Trophoblast cell (in vitro differentiated cells and primary cell): ENCODE data around the gene FAS.

Experiments
- DNase-seq, 2 donors: peaks; one replicate each; pipeline ENCODE4 v3.0.0-alpha.2; 2016
- H2AFZ ChIP-seq: 2 replicates; pipeline ENCODE4 v1.6.1; 2013; ENCODE audit warnings: low read length, moderate library complexity, mild to moderate bottlenecking; ENCODE audit not compliant: insufficient read depth, poor library complexity
- H2AK5ac ChIP-seq: 2 replicates; pipeline ENCODE4 v1.6.1; 2013; ENCODE audit warnings: mild to moderate bottlenecking, low read length
- H2BK120ac ChIP-seq: 2 replicates; pipeline ENCODE4 v1.6.1; 2013; ENCODE audit warnings: low read length, mild to moderate bottlenecking, moderate library complexity; ENCODE audit not compliant: insufficient read depth, poor library complexity
- H2BK12ac ChIP-seq: 2 replicates; pipeline ENCODE4 v1.6.1; 2013; ENCODE audit warnings: mild to moderate bottlenecking, low read length, moderate library complexity
- H2BK5ac ChIP-seq: 2 replicates; pipeline ENCODE4 v1.6.1; 2013; ENCODE audit warnings: low read length, low read depth, moderate library complexity, mild to moderate bottlenecking; ENCODE audit not compliant: poor library complexity
- H3K14ac ChIP-seq: 2 replicates; pipeline ENCODE4 v1.6.1; 2013; ENCODE audit warnings: mild to moderate bottlenecking, low read length
- H3K18ac ChIP-seq: 2 replicates; pipeline ENCODE4 v1.6.1; 2013; ENCODE audit warnings: mild to moderate bottlenecking, low read length
- H3K23ac ChIP-seq: 2 replicates; pipeline ENCODE4 v1.6.1; 2013; ENCODE audit warnings: low read length
- H3K27ac ChIP-seq: 2 replicates; pipeline ENCODE4 v1.5.1; 2013; ENCODE audit warnings: low read depth, mild to moderate bottlenecking, inconsistent platforms, low read length, moderate library complexity
- H3K27me3 ChIP-seq: 2 replicates; pipeline ENCODE4 v1.6.1; 2013; ENCODE audit warnings: inconsistent platforms, mild to moderate bottlenecking, low read length, moderate library complexity; ENCODE audit not compliant: insufficient read depth
- H3K36me3 ChIP-seq, 2 experiments: 1 replicate in 1 of 2; 2 replicates in 1 of 2; pipeline ENCODE4 v1.6.1; 2013; ENCODE audit warnings: low read length in 2 of 2, mild to moderate bottlenecking in 2 of 2, moderate library complexity in 1 of 2; ENCODE audit not compliant: insufficient read depth in 2 of 2, control insufficient read depth in 1 of 2
- H3K4ac ChIP-seq: 2 replicates; pipeline ENCODE4 v1.6.1; 2013; ENCODE audit warnings: low read depth, mild to moderate bottlenecking, low read length, moderate library complexity
- H3K4me1 ChIP-seq, 2 experiments: 1 replicate in 1 of 2; 2 replicates in 1 of 2; pipeline ENCODE4 v1.6.1; 2013; ENCODE audit warnings: low read length in 2 of 2, mild to moderate bottlenecking in 2 of 2, moderate library complexity in 1 of 2; ENCODE audit not compliant: insufficient read depth in 2 of 2, control insufficient read depth in 1 of 2
- H3K4me2 ChIP-seq: 2 replicates; pipeline ENCODE4 v1.6.1; 2013; ENCODE audit warnings: inconsistent platforms, mild to moderate bottlenecking, low read length, moderate library complexity
- H3K4me3 ChIP-seq: 2 replicates; pipeline ENCODE4 v1.5.1; 2013; ENCODE audit warnings: mild to moderate bottlenecking, low read depth, low read length, inconsistent platforms
- H3K79me1 ChIP-seq: one replicate; pipeline ENCODE4 v1.6.1; 2013; ENCODE audit warnings: low read length
- H3K79me2 ChIP-seq: 2 replicates; pipeline ENCODE4 v1.6.1; 2013; ENCODE audit warnings: low read length, mild to moderate bottlenecking; ENCODE audit not compliant: control insufficient read depth, insufficient read depth, poor library complexity
- H3K9ac ChIP-seq: 2 replicates; pipeline ENCODE4 v1.6.1; 2013; ENCODE audit warnings: mild to moderate bottlenecking, low read length
- H3K9me3 ChIP-seq: 2 replicates; pipeline ENCODE4 v1.6.1; 2013; ENCODE audit warnings: low read depth, mild to moderate bottlenecking, control low read depth, inconsistent platforms, low read length; ENCODE audit not compliant: insufficient read depth
- H4K12ac ChIP-seq: 2 replicates; pipeline ENCODE4 v1.6.1; 2013; ENCODE audit warnings: low read depth, mild to moderate bottlenecking, low read length, moderate library complexity
- H4K8ac ChIP-seq: 2 replicates; pipeline ENCODE4 v1.6.1; 2013; ENCODE audit warnings: low read depth, mild to moderate bottlenecking, low read length, moderate library complexity
- H4K91ac ChIP-seq: one replicate; pipeline ENCODE4 v1.6.1; 2013; ENCODE audit warnings: low read depth, mild to moderate bottlenecking, low read length, moderate library complexity
- WGBS: extraction: QIAGEN DNeasy Blood & Tissue Kit; methylation state at CpG from one replicate; pipeline ENCODE4 v1.1.7; 2013; ENCODE audit warnings: missing lambda C conversion rate; ENCODE audit not compliant: insufficient read length, insufficient coverage; ENCODE audit errors: extremely low coverage; 5-methylcytosine and 5-hydroxymethylcytosine counted together

The FAS gene

GRCh38 chr10:89025453-89025852 is 34.9 kb downstream of the FAS start:
- H3K36me3 ChIP-seq, result no peaks in the 10 kb centered on the region
- H2BK120ac ChIP-seq, result no peak overlapping the region
- no peak overlapping the region for H4K12ac ChIP-seq
- no peak overlapping the region for H2BK5ac ChIP-seq
- no peak overlapping the region for H3K9ac ChIP-seq
- H4K8ac ChIP-seq, result no peak overlapping the region
- no CpG with 5 or more reads among the region's 1 CpG for WGBS
- H4K91ac ChIP-seq, result no peak overlapping the region
- no peak overlapping the region for H3K27ac ChIP-seq
- no peak for DNase-seq
- H3K9me3 ChIP-seq, result no peaks in the 10 kb centered on the region
- no peaks in the 10 kb centered on the region for H3K79me2 ChIP-seq
- no peak overlapping the region for H2AFZ ChIP-seq
- H3K79me1 ChIP-seq, result no peaks in the 10 kb centered on the region
- no peak overlapping the region for H3K18ac ChIP-seq
- no peaks in the 10 kb centered on the region for H3K4me1 ChIP-seq
- no peak overlapping the region for H3K4me2 ChIP-seq
- H3K4ac ChIP-seq, result no peak overlapping the region
- no peaks in the 10 kb centered on the region for H3K27me3 ChIP-seq
- no peak overlapping the region for H2AK5ac ChIP-seq
- no peak overlapping the region for H3K4me3 ChIP-seq
- H3K14ac ChIP-seq, result no peak overlapping the region
- no peak overlapping the region for H2BK12ac ChIP-seq
- H3K23ac ChIP-seq, result no peak overlapping the region

GRCh38 chr10:89029181-89029580 is 38.6 kb downstream of the FAS start:
- Histone ChIP-seq H3K27me3 (no peaks in the 10 kb centered on the region), H3K27ac (no peak overlapping the region), H2BK120ac (no peak overlapping the region), H3K4me2 (no peak overlapping the region), H3K4me1 (no peaks in the 10 kb centered on the region), H3K79me2 (no peaks in the 10 kb centered on the region), H3K36me3 (no peaks in the 10 kb centered on the region), H3K79me1 (no peaks in the 10 kb centered on the region), H2AK5ac (no peak overlapping the region), H3K18ac (no peak overlapping the region), H4K8ac (no peak overlapping the region), H2BK12ac (no peak overlapping the region), H3K4ac (no peak overlapping the region), H3K23ac (no peak overlapping the region), H3K4me3 (no peak overlapping the region), H4K91ac (no peak overlapping the region), H3K9me3 (no peaks in the 10 kb centered on the region), H3K14ac (no peak overlapping the region), H3K9ac (no peak overlapping the region), H4K12ac (no peak overlapping the region), H2AFZ (no peak overlapping the region), H2BK5ac (no peak overlapping the region)
- no CpG with 5 or more reads among the region's 2 CpGs for WGBS
- no peak for DNase-seq

- Histone ChIP-seq H3K4me3 (no peak overlapping the region), H3K27me3 (no peaks in the 10 kb centered on the region), H2BK120ac (no peak overlapping the region), H3K27ac (no peak overlapping the region), H2BK12ac (no peak overlapping the region), H3K79me1 (no peaks in the 10 kb centered on the region), H4K8ac (no peak overlapping the region), H2BK5ac (no peak overlapping the region), H3K4me1 (no peaks in the 10 kb centered on the region), H3K18ac (no peak overlapping the region), H3K4ac (no peak overlapping the region), H4K12ac (no peak overlapping the region), H3K9ac (no peak overlapping the region), H3K79me2 (no peaks in the 10 kb centered on the region), H2AFZ (no peak overlapping the region), H3K4me2 (no peak overlapping the region), H3K9me3 (no peaks in the 10 kb centered on the region), H4K91ac (no peak overlapping the region), H3K23ac (no peak overlapping the region), H3K36me3 (no peaks in the 10 kb centered on the region), H3K14ac (no peak overlapping the region), H2AK5ac (no peak overlapping the region)
- no CpG with 5 or more reads among the region's 8 CpGs for WGBS
- DNase-seq, result peak; percentile 57 to 85
Observed at GRCh38 chr10:89029785-89030437, 39.3 kb downstream of the FAS start.

- H3K23ac ChIP-seq, result no peak overlapping the region
- no peak overlapping the region for H2AFZ ChIP-seq
- no peaks in the 10 kb centered on the region for H3K27me3 ChIP-seq
- H3K4me1 ChIP-seq, result no peaks in the 10 kb centered on the region
- no peaks in the 10 kb centered on the region for H3K79me2 ChIP-seq
- H3K4ac ChIP-seq, result no peak overlapping the region
- H2BK12ac ChIP-seq, result no peak overlapping the region
- H3K14ac ChIP-seq, result no peak overlapping the region
- H3K9ac ChIP-seq, result no peak overlapping the region
- H3K36me3 ChIP-seq, result no peaks in the 10 kb centered on the region
- no peak overlapping the region for H2BK5ac ChIP-seq
- H3K27ac ChIP-seq, result no peak overlapping the region
- H4K12ac ChIP-seq, result no peak overlapping the region
- H2AK5ac ChIP-seq, result no peak overlapping the region
- H2BK120ac ChIP-seq, result no peak overlapping the region
- H4K8ac ChIP-seq, result no peak overlapping the region
- H3K18ac ChIP-seq, result no peak overlapping the region
- no peak overlapping the region for H3K4me2 ChIP-seq
- WGBS, result no CpG with 5 or more reads among the region's 2 CpGs
- H3K9me3 ChIP-seq, result no peaks in the 10 kb centered on the region
- no peaks in the 10 kb centered on the region for H3K79me1 ChIP-seq
- H3K4me3 ChIP-seq, result no peak overlapping the region
- no peak for DNase-seq
- H4K91ac ChIP-seq, result no peak overlapping the region
Observed at GRCh38 chr10:89030791-89031190, 40.2 kb downstream of the FAS start.
